OCI-LY1 (cell line): ENCODE results near the gene CTNND1.

Experiments
- H2AFZ ChIP-seq: fragments of 200-600 bp; sonication (generic), shearing (Covaris generic); 2 replicates; pipeline ENCODE4 v1.6.0; 2014; ENCODE audit warnings: antibody characterized with exemption, mild to moderate bottlenecking, low read length
- H3F3A ChIP-seq: fragments of 200-600 bp; sonication (generic), shearing (Covaris generic); 2 replicates; pipeline ENCODE4 v1.6.0; 2014; ENCODE audit warnings: mild to moderate bottlenecking, antibody characterized with exemption, low read length, moderate library complexity; ENCODE audit not compliant: insufficient read depth
- H3K27ac ChIP-seq: fragments of 200-600 bp; sonication (generic); 2 replicates; pipeline ENCODE4 v1.5.1; 2014; ENCODE audit warnings: low read length, mixed run types, mild to moderate bottlenecking, low read depth; ENCODE audit not compliant: poor library complexity, severe bottlenecking
- H3K27me3 ChIP-seq: fragments of 200-600 bp; sonication (generic); 2 replicates; pipeline ENCODE4 v1.6.0; 2014; ENCODE audit warnings: antibody characterized with exemption, mild to moderate bottlenecking, low read length, moderate library complexity; ENCODE audit not compliant: insufficient read depth
- H3K36me3 ChIP-seq: fragments of 200-600 bp; sonication (generic); 2 replicates; pipeline ENCODE4 v1.6.1; 2014; ENCODE audit warnings: mild to moderate bottlenecking, antibody characterized with exemption, low read length, moderate library complexity, mixed read lengths; ENCODE audit not compliant: insufficient read depth
- H3K4me1 ChIP-seq: fragments of 200-600 bp; sonication (generic); 2 replicates; pipeline ENCODE4 v1.5.1; 2014; ENCODE audit warnings: mild to moderate bottlenecking, low read length, moderate library complexity; ENCODE audit not compliant: insufficient read depth, severe bottlenecking
- H3K4me2 ChIP-seq: fragments of 200-600 bp; sonication (generic), shearing (Covaris generic); 2 replicates; pipeline ENCODE4 v1.6.1; 2014; ENCODE audit warnings: low read length
- H3K4me3 ChIP-seq: fragments of 200-600 bp; sonication (generic); 2 replicates; pipeline ENCODE4 v1.5.1; 2014; ENCODE audit warnings: low read length, low read depth, mild to moderate bottlenecking, mixed read lengths; ENCODE audit not compliant: poor library complexity, severe bottlenecking
- H3K79me2 ChIP-seq: fragments of 200-600 bp; shearing (Covaris generic); 2 replicates; pipeline ENCODE4 v1.6.1; 2016; ENCODE audit warnings: mixed run types, low read length, mixed read lengths; ENCODE audit not compliant: insufficient read depth
- H3K9ac ChIP-seq: fragments of 200-600 bp; sonication (generic), shearing (Covaris generic); 2 replicates; pipeline ENCODE4 v1.6.1; 2014; ENCODE audit warnings: mild to moderate bottlenecking, low read length, mixed read lengths
- H3K9me2 ChIP-seq: fragments of 200-600 bp; sonication (generic), shearing (Covaris generic); 2 replicates; pipeline ENCODE4 v1.6.1; 2014; ENCODE audit warnings: low read depth, mild to moderate bottlenecking, low read length, mixed read lengths
- H3K9me3 ChIP-seq: fragments of 200-600 bp; shearing (Covaris generic); 2 replicates; pipeline ENCODE4 v1.6.1; 2014; ENCODE audit warnings: low read length, mixed read lengths
- H4K20me1 ChIP-seq: fragments of 200-600 bp; sonication (generic), shearing (Covaris generic); 2 replicates; pipeline ENCODE4 v1.6.0; 2016; ENCODE audit warnings: mild to moderate bottlenecking, low read length; ENCODE audit not compliant: insufficient read depth
- EZH2 ChIP-seq: fragments of 200-600 bp; sonication (generic), shearing (Covaris generic); IDR thresholded peaks from 2 replicates; pipeline ENCODE4 v1.8.0; 2017; ENCODE audit warnings: borderline replicate concordance, mixed run types, mild to moderate bottlenecking, antibody characterized with exemption, low read length, moderate library complexity, mixed read lengths
- TF ChIP-seq, protein P1 (sequence below): fragments of 200-600 bp; sonication (generic), shearing (Covaris generic); IDR thresholded peaks from 2 replicates; pipeline ENCODE4 v1.5.1; 2017; ENCODE audit warnings: mild to moderate bottlenecking, antibody characterized with exemption, low read length, moderate library complexity, mixed read lengths

CTNND1 gene

DNA sequence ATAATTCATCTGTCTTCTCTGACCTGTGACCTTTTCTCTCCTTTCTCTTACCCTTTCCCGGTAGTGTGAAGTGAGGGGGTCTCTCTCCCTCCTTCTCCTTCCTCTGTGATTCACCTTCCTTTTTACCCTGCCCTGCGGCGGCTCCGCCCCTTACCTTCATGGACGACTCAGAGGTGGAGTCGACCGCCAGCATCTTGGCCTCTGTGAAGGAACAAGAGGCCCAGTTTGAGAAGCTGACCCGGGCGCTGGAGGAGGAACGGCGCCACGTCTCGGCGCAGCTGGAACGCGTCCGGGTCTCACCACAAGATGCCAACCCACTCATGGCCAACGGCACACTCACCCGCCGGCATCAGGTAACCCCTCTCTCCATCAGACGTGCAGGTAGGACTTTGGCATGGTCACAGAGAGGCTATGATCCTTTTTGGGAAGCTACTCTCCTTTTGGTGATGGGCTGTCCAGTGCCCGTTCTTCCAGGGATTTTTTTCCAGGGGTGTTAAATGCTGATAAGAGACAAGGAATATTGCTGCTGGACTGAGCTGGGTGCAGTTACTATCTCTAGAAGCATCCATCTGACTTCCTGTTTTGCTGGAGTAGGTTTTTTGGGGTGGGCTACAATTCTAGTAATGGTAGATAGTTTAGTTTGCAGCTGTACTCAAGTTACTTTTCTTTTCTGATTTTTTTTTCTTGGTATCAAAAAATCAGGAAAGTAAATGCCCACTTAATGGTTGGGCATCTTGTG lies 29.9 kb downstream of the CTNND1 start:
- Histone ChIP-seq H3K27ac (no peak overlapping the region), H3K27me3 (no peaks in the 10 kb centered on the region), H3K36me3 (peaks cover 1% of the 10 kb centered on the region), H3K9ac (no peak overlapping the region), H3K9me2 (no peaks in the 10 kb centered on the region), H3K79me2 (no peaks in the 10 kb centered on the region), H3K9me3 (no peaks in the 10 kb centered on the region), H3K4me3 (no peak overlapping the region), H3F3A (no peaks in the 10 kb centered on the region), H3K4me1 (no peaks in the 10 kb centered on the region), H3K4me2 (no peak overlapping the region), H2AFZ (no peak overlapping the region), H4K20me1 (no peaks in the 10 kb centered on the region)
- no peak for TF ChIP-seq EZH2
- TF ChIP-seq, protein P1, sequence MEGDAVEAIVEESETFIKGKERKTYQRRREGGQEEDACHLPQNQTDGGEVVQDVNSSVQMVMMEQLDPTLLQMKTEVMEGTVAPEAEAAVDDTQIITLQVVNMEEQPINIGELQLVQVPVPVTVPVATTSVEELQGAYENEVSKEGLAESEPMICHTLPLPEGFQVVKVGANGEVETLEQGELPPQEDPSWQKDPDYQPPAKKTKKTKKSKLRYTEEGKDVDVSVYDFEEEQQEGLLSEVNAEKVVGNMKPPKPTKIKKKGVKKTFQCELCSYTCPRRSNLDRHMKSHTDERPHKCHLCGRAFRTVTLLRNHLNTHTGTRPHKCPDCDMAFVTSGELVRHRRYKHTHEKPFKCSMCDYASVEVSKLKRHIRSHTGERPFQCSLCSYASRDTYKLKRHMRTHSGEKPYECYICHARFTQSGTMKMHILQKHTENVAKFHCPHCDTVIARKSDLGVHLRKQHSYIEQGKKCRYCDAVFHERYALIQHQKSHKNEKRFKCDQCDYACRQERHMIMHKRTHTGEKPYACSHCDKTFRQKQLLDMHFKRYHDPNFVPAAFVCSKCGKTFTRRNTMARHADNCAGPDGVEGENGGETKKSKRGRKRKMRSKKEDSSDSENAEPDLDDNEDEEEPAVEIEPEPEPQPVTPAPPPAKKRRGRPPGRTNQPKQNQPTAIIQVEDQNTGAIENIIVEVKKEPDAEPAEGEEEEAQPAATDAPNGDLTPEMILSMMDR, result no peak

DNA sequence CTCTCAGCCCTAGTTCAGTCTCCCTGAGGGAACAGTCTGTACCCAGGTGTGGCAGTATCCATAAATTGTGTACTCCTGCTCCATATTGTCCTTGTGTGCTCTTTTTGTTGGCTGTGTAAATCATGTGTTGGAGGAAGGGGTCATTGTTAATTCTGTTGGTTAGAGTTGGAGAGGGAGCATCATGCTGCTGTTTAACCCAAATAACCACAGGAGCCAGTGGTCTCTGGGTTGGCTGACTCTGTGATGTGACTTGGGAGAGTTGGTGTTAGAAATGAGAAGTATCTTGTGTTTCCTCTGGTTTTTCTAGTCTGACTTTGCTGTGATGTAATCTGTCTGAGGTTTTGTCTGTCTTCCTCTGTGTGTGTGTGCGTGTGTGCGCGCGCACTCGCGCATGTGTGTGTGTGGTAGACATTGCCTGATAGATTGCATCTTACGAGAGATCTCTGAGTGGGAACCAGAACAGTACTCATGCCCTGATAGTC lies 30.5 kb downstream of the CTNND1 start:
- H4K20me1 ChIP-seq, result no peaks in the 10 kb centered on the region
- no peaks in the 10 kb centered on the region for H3K4me1 ChIP-seq
- no peak overlapping the region for H3K4me3 ChIP-seq
- H3K79me2 ChIP-seq, result no peaks in the 10 kb centered on the region
- no peaks in the 10 kb centered on the region for H3K9me3 ChIP-seq
- H3K9me2 ChIP-seq, result no peaks in the 10 kb centered on the region
- TF ChIP-seq EZH2, result no peak
- TF ChIP-seq, protein P1, result no peak
- no peak overlapping the region for H3K27ac ChIP-seq
- no peaks in the 10 kb centered on the region for H3F3A ChIP-seq
- H3K36me3 ChIP-seq, result peaks cover 5% of the 10 kb centered on the region
- H3K9ac ChIP-seq, result no peak overlapping the region
- no peaks in the 10 kb centered on the region for H3K27me3 ChIP-seq
- no peak overlapping the region for H2AFZ ChIP-seq
- no peak overlapping the region for H3K4me2 ChIP-seq

DNA sequence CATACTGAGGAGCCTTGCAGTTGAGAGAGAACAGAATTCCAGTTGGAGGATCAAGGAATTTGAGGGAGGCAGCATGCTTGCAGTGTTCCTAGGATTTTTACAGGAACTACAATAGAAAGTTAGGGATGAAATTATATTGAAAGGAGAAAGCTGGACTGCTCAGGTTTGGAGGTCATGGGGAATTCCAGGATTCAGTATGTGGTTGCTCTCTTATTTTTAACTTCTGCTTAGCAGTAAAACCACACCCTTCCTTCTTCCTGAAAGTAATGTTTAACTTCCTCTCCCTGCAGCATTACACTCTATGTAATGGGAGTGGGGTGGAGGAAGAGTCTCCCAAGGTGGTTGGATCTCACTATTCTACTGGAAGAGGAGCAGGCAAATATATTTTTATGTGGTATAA lies 31.3 kb downstream of the CTNND1 start:
- no peak for TF ChIP-seq EZH2
- TF ChIP-seq, protein P1, result no peak
- Histone ChIP-seq H2AFZ (no peak overlapping the region), H3K4me3 (no peak overlapping the region), H3K27me3 (no peaks in the 10 kb centered on the region), H3K4me1 (no peaks in the 10 kb centered on the region), H3F3A (no peaks in the 10 kb centered on the region), H3K4me2 (no peak overlapping the region), H3K9ac (no peak overlapping the region), H4K20me1 (no peaks in the 10 kb centered on the region), H3K9me2 (no peaks in the 10 kb centered on the region), H3K79me2 (no peaks in the 10 kb centered on the region), H3K36me3 (peaks cover 5% of the 10 kb centered on the region), H3K27ac (no peak overlapping the region), H3K9me3 (no peaks in the 10 kb centered on the region)
